Dendritic cell treated with granulocyte-macrophage colony-stimulating factor and Interleukin-4, amounts not matched to agents 40 ng/mL and 50 ng/mL, for 4 days (primary cell): ENCODE results near the gene AGGF1.
"Not testable (repeated sequence)": the region's sequence is repeated elsewhere in the genome, so short reads cannot be mapped to it uniquely, and the experiment has no call there.

ENCODE experiments used
- H3K27ac Mint-ChIP-seq: one replicate; pipeline ENCODE4 v1.8.0; 2022; ENCODE audit warnings: mild to moderate bottlenecking, mixed read lengths
- H3K27me3 Mint-ChIP-seq: one replicate; pipeline ENCODE4 v1.8.0; 2022; ENCODE audit warnings: mild to moderate bottlenecking, mixed read lengths
- H3K36me3 Mint-ChIP-seq: one replicate; pipeline ENCODE4 v1.8.0; 2022; ENCODE audit warnings: low read depth, mixed read lengths
- H3K4me1 Mint-ChIP-seq: one replicate; pipeline ENCODE4 v1.8.0; 2022; ENCODE audit warnings: low read depth, mixed read lengths
- H3K4me3 Mint-ChIP-seq: one replicate; pipeline ENCODE4 v1.8.0; 2022; ENCODE audit warnings: mild to moderate bottlenecking, moderate library complexity, mixed read lengths
- H3K9me3 Mint-ChIP-seq: one replicate; pipeline ENCODE4 v1.8.0; 2022; ENCODE audit warnings: mixed read lengths
- intact Hi-C: fragments of 100-400 bp; cut with micrococcal nuclease; formaldehyde crosslinking; loops from one replicate; pipeline ENCODE4 v1.15.0; 2022

The AGGF1 gene

GRCh38 chr5:77035950-77036349 is 5.7 kb downstream of the AGGF1 start:
- Mint-ChIP-seq H3K4me3 (no peak overlapping the region), H3K9me3 (no peaks in the 10 kb centered on the region), H3K27me3 (no peaks in the 10 kb centered on the region), H3K27ac (no peak overlapping the region), H3K36me3 (peaks cover 51% of the 10 kb centered on the region), H3K4me1 (peaks cover 12% of the 10 kb centered on the region)
- intact Hi-C loops: no loop called here

- Mint-ChIP-seq H3K36me3 (peaks cover 58% of the 10 kb centered on the region), H3K27me3 (no peaks in the 10 kb centered on the region), H3K27ac (no peak overlapping the region)
These were observed 16.3 kb downstream of the AGGF1 start for GRCh38 chr5:77046416-77047073.

DNA sequence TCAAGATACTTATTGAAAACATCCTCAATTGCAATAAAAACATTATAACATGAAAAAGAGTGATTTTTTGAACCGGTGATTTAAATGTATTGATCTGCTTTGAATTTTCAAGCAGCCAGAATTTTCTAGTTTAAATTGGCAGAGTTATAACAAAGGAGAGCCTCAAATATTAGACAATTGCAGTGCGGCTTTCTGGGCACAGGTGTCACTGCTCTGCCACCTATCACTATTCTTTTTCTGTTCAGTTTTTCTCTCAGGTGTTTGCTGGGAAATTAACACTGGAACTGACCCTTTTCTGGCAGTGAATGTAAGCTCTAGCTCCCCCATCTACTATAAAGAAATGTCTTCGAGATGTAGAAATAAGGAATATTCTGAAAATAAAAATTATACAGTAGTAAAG is 33.8 kb downstream of the AGGF1 start:
- no peaks in the 10 kb centered on the region for H3K27me3 Mint-ChIP-seq
- no peaks in the 10 kb centered on the region for H3K9me3 Mint-ChIP-seq
- H3K27ac Mint-ChIP-seq: no peak overlapping the region
- H3K36me3 Mint-ChIP-seq: peaks cover 58% of the 10 kb centered on the region
- H3K4me3 Mint-ChIP-seq: no peak overlapping the region
- peaks cover 18% of the 10 kb centered on the region for H3K4me1 Mint-ChIP-seq
- intact Hi-C loops: loop anchor here (2.0 to 10.0 kb wide), 2 partner anchors 33 to 659 kb away; partner anchors contain the start of genes AGGF1 and IQGAP2

More at GRCh38 chr5:77046416-77047073, 16.3 kb downstream of the AGGF1 start:
- Mint-ChIP-seq H3K4me3 (no peak overlapping the region), H3K4me1 (peaks cover 6% of the 10 kb centered on the region), H3K9me3 (no peaks in the 10 kb centered on the region)
- intact Hi-C loops: no loop called here

DNA sequence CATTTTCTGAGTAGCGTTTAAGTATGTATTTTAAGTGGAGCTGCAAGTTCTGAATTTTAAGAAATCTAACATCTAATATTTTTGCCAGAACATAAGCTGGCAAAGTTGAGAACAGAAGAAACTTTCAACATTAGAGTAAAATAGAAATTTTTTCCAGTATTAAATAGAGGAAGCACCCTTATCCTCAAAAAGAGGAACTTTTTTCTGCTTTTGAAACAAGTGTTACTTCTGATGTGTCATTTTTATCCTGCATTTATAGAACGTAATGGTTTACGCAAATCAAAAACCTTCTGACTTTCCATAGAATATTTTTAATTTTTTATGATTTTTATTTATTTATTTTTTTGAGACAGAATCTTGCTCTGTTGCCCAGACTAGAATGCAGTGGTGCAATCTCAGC is 35.1 kb downstream of the AGGF1 start:
- Mint-ChIP-seq H3K36me3 (peaks cover 58% of the 10 kb centered on the region), H3K4me1 (peaks cover 18% of the 10 kb centered on the region)

GRCh38 chr5:77066184-77066583 is 36.0 kb downstream of the AGGF1 start:
- peaks cover 60% of the 10 kb centered on the region for H3K36me3 Mint-ChIP-seq
- peaks cover 18% of the 10 kb centered on the region for H3K4me1 Mint-ChIP-seq
- H3K9me3 Mint-ChIP-seq: no peaks in the 10 kb centered on the region
- H3K4me3 Mint-ChIP-seq: no peak overlapping the region
- H3K27me3 Mint-ChIP-seq: no peaks in the 10 kb centered on the region
- H3K27ac Mint-ChIP-seq: peak overlapping the region; percentile 75
- intact Hi-C loops: loop anchor here (10.0 kb wide), 1 partner anchor 661 kb away; the partner anchor contains the start of gene IQGAP2

More for the DNA sequence above, 35.1 kb downstream of the AGGF1 start:
- Mint-ChIP-seq H3K27ac (peak overlapping the region; percentile 75), H3K4me3 (no peak overlapping the region), H3K9me3 (no peaks in the 10 kb centered on the region), H3K27me3 (no peaks in the 10 kb centered on the region)
- intact Hi-C loops: loop anchor here (2.0 to 10.0 kb wide), 2 partner anchors 34 to 660 kb away; partner anchors contain the start of genes AGGF1 and IQGAP2

DNA sequence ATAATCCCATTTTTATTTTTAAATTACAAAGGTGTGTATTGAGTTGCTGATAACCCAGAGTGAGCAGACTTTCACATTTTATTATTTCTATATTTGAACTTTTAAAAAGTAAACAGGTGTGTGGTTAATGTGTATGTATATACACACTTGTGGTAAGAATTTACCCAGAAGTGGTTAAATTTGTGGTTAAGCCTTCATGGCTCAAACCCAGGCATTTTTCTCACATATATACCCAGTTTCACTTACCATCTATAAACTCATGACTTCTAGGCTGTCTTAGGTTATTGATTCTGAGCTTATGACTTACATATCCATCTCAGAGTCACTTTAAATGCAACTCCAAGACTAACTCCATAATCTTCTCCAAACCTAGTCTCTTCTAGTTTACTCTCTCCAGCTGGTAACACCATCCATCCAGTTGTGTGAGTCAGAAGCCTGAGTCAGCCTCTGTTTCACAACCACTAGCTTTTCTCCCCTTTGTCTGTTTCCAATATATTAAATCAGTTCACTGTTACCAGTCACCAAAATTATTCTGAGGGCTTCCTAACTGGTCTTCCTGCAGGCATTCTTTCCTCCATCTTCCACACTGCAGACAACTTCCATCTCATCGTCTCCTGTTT is 36.7 kb downstream of the AGGF1 start:
- no peaks in the 10 kb centered on the region for H3K9me3 Mint-ChIP-seq
- peaks cover 54% of the 10 kb centered on the region for H3K36me3 Mint-ChIP-seq
- H3K4me3 Mint-ChIP-seq: no peak overlapping the region
- H3K27ac Mint-ChIP-seq: peak overlapping the region; percentile 75
- intact Hi-C loops: loop anchor here (10.0 kb wide), 1 partner anchor 662 kb away; the partner anchor contains the start of gene IQGAP2
- H3K4me1 Mint-ChIP-seq: peaks cover 18% of the 10 kb centered on the region
- H3K27me3 Mint-ChIP-seq: no peaks in the 10 kb centered on the region

- Mint-ChIP-seq H3K36me3 (peaks cover 51% of the 10 kb centered on the region), H3K9me3 (no peaks in the 10 kb centered on the region), H3K4me3 (no peak overlapping the region), H3K27me3 (peaks cover 1% of the 10 kb centered on the region), H3K27ac (no peak overlapping the region), H3K4me1 (peaks cover 17% of the 10 kb centered on the region)
- intact Hi-C loops: no loop called here
These were observed 43.5 kb downstream of the AGGF1 start for GRCh38 chr5:77073667-77074066.

DNA sequence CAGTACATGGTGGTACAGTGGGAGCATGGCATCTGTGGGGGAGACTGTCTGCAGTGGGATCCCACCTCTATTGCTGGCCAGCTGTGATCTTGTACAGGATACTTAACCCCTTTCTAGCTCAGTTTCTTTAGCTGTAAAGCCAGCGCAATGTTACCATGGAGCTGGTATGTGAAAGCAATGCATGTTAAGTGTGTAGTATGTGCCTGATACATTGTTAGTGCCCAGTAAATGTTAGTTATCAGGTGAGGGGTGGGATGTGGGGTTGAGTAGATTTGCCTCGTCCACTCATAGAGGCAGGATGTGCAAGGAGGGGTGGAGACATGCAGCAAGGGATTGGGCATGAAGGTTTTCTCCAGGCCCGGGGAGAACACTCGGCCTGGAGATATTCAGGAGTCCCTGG is 44.5 kb downstream of the AGGF1 start:
- no peak overlapping the region for H3K27ac Mint-ChIP-seq
- intact Hi-C loops: loop anchor here (5.0 kb wide), 1 partner anchor 207 kb away; no protein-coding TSS in a partner anchor
- peaks cover 40% of the 10 kb centered on the region for H3K36me3 Mint-ChIP-seq
- H3K4me3 Mint-ChIP-seq: no peak overlapping the region
- H3K4me1 Mint-ChIP-seq: peaks cover 17% of the 10 kb centered on the region
- H3K9me3 Mint-ChIP-seq: no peaks in the 10 kb centered on the region
- peaks cover 1% of the 10 kb centered on the region for H3K27me3 Mint-ChIP-seq

DNA sequence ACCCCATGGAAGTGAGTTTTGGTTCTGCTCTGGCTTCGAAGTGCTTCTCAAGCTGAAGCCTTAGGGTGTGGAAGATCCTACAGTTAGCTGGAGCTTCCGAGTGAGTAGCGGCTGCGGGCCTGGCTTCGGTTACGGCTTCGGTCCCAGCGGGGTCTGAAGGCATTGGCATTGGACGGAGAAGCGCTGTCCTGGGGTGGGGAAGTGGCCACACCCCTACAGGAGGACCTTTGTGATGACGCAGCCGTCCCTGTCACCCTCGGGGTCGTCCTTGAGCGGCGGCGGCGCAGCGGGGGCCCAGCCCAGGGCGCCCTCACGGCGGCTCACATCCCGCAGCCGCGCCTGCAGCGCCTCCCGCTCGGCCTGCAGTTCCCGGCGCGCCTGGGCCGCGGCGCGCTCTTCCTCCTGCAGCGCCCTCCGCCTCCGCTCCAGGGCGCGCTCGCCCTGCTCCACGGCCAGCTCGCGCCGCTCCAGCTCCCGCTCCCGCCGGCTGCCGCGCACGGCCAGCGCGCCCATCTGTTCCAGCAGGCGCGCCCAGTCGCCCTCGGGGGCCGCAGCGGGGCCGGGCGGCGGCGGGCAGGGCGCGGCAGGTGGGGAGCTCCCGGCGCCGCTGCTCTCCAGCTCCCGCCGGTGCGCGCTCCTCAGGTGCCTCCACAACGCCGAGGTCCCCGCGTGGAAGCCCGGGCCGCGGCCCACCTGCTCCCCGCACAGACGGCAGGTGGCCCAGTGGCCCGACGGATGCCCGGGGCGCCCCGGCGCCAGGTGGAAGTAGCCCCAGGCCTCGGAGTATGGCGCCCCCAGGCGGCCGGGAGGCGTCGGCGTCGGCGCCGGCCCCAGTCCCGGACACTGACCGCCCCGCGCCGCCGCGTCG is 47.0 kb downstream of the AGGF1 start:
- no peak overlapping the region for H3K27ac Mint-ChIP-seq
- peak overlapping the region; percentile 69 for H3K4me3 Mint-ChIP-seq
- peaks cover 43% of the 10 kb centered on the region for H3K36me3 Mint-ChIP-seq
- intact Hi-C loops: loop anchor here (5.0 kb wide), 1 partner anchor 210 kb away; no protein-coding TSS in a partner anchor
- H3K9me3 Mint-ChIP-seq: no peaks in the 10 kb centered on the region
- H3K27me3 Mint-ChIP-seq: peaks cover 1% of the 10 kb centered on the region
- H3K4me1 Mint-ChIP-seq: peaks cover 17% of the 10 kb centered on the region

GRCh38 chr5:77077829-77078176 is 47.6 kb downstream of the AGGF1 start:
- intact Hi-C loops: loop anchor here (5.0 kb wide), 1 partner anchor 211 kb away; no protein-coding TSS in a partner anchor

GRCh38 chr5:77080479-77080878 is 50.3 kb downstream of the AGGF1 start:
- not testable (repeated sequence) for H3K27me3 Mint-ChIP-seq, H3K27ac Mint-ChIP-seq, H3K4me3 Mint-ChIP-seq, H3K9me3 Mint-ChIP-seq
- intact Hi-C loops: loop anchor here (10.0 kb wide), 1 partner anchor 404 kb away; no protein-coding TSS in a partner anchor
- Mint-ChIP-seq H3K4me1 (peaks cover 17% of the 10 kb centered on the region), H3K36me3 (peaks cover 46% of the 10 kb centered on the region)

More at GRCh38 chr5:77077829-77078176, 47.6 kb downstream of the AGGF1 start:
- peaks cover 17% of the 10 kb centered on the region for H3K4me1 Mint-ChIP-seq
- no peak overlapping the region for H3K27ac Mint-ChIP-seq
- H3K36me3 Mint-ChIP-seq: peaks cover 47% of the 10 kb centered on the region
- peak overlapping the region; percentile 69 for H3K4me3 Mint-ChIP-seq
- peaks cover 1% of the 10 kb centered on the region for H3K27me3 Mint-ChIP-seq
- H3K9me3 Mint-ChIP-seq: no peaks in the 10 kb centered on the region

GRCh38 chr5:77080905-77081304 is 50.7 kb downstream of the AGGF1 start:
- peaks cover 17% of the 10 kb centered on the region for H3K4me1 Mint-ChIP-seq
- intact Hi-C loops: loop anchor here (10.0 kb wide), 1 partner anchor 404 kb away; no protein-coding TSS in a partner anchor
- H3K27ac Mint-ChIP-seq: no peak overlapping the region
- H3K4me3 Mint-ChIP-seq: no peak overlapping the region
- no peaks in the 10 kb centered on the region for H3K9me3 Mint-ChIP-seq
- peaks cover 1% of the 10 kb centered on the region for H3K27me3 Mint-ChIP-seq
- peaks cover 42% of the 10 kb centered on the region for H3K36me3 Mint-ChIP-seq

- H3K9me3 Mint-ChIP-seq: no peaks in the 10 kb centered on the region
- H3K27me3 Mint-ChIP-seq: peaks cover 1% of the 10 kb centered on the region
- no peak overlapping the region for H3K27ac Mint-ChIP-seq
- H3K4me3 Mint-ChIP-seq: no peak overlapping the region
- intact Hi-C loops: loop anchor here (10.0 kb wide), 1 partner anchor 403 kb away; no protein-coding TSS in a partner anchor
- H3K4me1 Mint-ChIP-seq: peaks cover 7% of the 10 kb centered on the region
- H3K36me3 Mint-ChIP-seq: peaks cover 45% of the 10 kb centered on the region
These were observed 52.1 kb downstream of the AGGF1 start for GRCh38 chr5:77082280-77082679.
